ENCODE results near the gene DMPK.

Gene DMPK

GRCh38 chr19:45782162-45782691, at the start of gene DMPK:
DMPK (minus strand) TSS chr19:45782490; CDS start chr19:45782352, 138 bp downstream.
- DNase-seq = no peak

- DNase-seq = no peak
Observed at GRCh38 chr19:45828945-45829344, 46.7 kb upstream of the DMPK start.

- no peak for DNase-seq
Observed at GRCh38 chr19:45828523-45828922, 46.2 kb upstream of the DMPK start.

GRCh38 chr19:45827459-45828093, 45.3 kb upstream of the DMPK start:
- no peak for DNase-seq

- no peak for DNase-seq
Observed at GRCh38 chr19:45826934-45827333, 44.6 kb upstream of the DMPK start.

GRCh38 chr19:45825917-45826893, 43.9 kb upstream of the DMPK start:
- no peak for DNase-seq

GRCh38 chr19:45825263-45825605, 42.9 kb upstream of the DMPK start:
- DNase-seq = no peak

GRCh38 chr19:45824531-45825262, 42.4 kb upstream of the DMPK start:
- no peak for DNase-seq

- no peak for DNase-seq
Observed at GRCh38 chr19:45824041-45824471, 41.8 kb upstream of the DMPK start.

GRCh38 chr19:45823182-45823581, 40.9 kb upstream of the DMPK start:
- no peak for DNase-seq

- no peak for DNase-seq
Observed at GRCh38 chr19:45822716-45823115, 40.4 kb upstream of the DMPK start.

- DNase-seq = no peak
Observed at GRCh38 chr19:45821570-45821969, 39.3 kb upstream of the DMPK start.

GRCh38 chr19:45821103-45821521, 38.8 kb upstream of the DMPK start:
- DNase-seq = no peak

GRCh38 chr19:45820413-45821102, 38.3 kb upstream of the DMPK start:
- DNase-seq = no peak

GRCh38 chr19:45819769-45820168, 37.5 kb upstream of the DMPK start:
- DNase-seq = no peak

GRCh38 chr19:45817725-45818301, 35.5 kb upstream of the DMPK start:
- DNase-seq = no peak

- DNase-seq = peak; percentile 98
Observed at GRCh38 chr19:45817010-45817724, 34.9 kb upstream of the DMPK start.

- DNase-seq = no peak
Observed at GRCh38 chr19:45816236-45817009, 34.1 kb upstream of the DMPK start.

GRCh38 chr19:45815481-45816216, 33.4 kb upstream of the DMPK start:
- no peak for DNase-seq
